Kidney capillary endothelial cell (primary cell): ENCODE measurements around the gene CRIP1.

Source experiments
- DNase-seq: peaks from one replicate; pipeline ENCODE4 v3.0.0-alpha.2; 2018; ENCODE audit warnings: low spot score

Gene CRIP1

DNA sequence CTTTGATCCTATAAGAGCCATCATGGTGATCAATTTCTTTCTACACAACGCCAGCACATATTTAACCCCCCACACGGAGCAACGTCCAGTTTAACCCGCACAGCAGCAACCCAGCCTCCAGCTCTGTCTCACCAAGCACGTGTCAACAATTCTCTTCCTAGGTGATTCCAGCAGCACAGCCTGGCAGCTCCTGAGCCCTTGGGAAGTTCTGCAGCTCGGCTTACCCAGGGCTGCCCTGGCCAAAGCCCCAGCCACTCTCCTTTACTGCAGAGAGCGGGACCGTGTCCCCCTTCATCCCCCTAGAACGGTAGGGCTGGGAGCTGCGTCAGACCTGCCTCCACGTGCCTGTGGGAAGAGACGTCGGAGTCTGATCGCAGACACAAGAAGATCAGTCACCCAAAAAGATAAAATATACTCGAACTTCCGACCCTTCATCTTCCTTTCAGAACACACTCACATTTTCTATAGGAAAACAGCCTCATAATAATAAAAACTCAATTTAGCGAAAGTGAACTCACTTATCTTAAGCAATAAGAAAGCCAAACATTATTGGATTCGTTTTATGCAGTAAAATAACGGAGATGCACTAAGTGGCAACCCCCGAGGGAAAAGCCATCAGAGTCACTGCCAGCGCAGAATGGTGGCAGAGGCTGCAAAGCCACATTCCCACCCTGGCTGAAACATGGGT, 47.3 kb downstream of the CRIP1 start:
- no peak for DNase-seq

DNA sequence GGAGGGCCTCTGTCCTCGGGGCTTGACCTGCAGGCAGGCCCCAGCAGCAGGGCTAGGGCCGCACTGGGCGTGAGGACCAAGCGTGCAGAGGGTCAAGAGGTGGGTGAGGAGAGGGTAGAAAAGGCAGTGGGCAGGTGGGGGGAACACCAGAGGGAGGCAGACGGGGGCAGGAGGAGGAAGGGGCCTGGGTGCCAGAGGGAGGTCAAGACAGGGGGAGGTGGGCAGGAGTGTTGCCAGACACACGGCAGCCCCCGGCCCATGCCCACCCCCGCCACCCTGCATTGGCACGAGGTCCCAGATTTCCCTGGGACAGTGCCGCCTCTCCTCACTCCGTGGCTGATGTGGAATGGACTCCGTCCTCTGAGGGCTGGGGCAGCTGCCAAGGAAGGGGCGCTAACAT, 47.9 kb downstream of the CRIP1 start:
- no peak for DNase-seq

DNA sequence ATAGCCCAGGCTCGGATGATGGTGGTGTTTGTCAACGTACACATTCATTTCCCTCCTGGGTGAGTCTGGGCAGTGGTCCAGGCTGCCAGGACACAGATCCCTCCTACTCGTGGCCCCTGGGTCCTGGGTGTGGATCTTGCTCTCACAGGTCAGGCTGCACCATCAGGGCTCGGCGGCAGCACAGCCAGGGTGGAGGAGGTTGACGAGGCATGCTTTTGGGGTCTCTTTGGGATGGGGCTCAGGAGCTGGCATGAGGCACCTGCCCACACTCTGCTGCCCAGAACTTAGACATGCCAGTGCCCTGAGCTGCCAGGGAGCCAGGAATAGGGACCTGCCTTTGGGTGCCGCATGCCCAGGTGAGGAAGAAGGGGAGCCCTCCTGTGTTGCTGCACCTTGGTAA, 49.4 kb downstream of the CRIP1 start:
- DNase-seq: no peak

DNA sequence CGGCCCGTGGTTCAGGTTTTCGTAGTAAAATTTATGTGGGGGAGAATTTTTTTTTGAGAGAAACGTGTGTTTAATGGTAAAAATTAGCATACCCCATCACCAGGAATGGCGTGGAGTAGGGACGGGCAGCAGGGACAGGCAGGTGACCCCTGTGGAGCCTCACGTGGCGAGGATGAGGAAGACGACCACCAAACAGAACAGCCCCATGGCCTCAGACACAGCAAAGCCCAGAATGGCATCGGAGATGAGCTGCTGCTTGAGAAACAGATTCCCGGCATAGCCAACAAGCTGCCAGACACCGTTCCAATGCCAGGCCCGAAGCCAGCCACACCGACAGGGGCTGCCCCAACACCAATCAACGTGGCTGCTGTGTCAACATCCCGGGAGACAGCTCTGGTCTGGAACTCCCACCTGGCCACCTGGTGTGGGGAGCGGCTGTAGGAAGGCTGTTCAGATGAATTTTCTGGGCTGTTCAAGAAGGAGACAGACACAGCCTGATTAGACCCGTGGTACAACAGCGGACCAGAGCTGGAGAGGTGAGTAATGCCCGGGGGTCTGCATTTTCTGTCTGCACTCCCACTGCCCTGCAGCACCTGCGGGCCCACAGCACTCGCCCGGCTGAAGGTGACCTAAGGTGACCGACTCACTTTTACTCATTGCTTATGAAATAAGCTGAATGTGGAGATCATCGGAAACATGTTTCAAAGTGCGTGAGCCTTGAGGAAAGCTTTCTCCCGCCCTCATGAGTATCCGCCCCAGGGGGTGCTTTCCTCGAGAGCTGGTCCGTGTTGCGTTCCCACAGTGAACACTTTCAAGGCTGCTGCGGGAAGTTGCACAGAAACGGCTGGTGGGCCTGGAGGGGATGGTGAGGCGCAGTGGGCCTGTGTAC, 50.2 kb downstream of the CRIP1 start:
- no peak for DNase-seq

DNA sequence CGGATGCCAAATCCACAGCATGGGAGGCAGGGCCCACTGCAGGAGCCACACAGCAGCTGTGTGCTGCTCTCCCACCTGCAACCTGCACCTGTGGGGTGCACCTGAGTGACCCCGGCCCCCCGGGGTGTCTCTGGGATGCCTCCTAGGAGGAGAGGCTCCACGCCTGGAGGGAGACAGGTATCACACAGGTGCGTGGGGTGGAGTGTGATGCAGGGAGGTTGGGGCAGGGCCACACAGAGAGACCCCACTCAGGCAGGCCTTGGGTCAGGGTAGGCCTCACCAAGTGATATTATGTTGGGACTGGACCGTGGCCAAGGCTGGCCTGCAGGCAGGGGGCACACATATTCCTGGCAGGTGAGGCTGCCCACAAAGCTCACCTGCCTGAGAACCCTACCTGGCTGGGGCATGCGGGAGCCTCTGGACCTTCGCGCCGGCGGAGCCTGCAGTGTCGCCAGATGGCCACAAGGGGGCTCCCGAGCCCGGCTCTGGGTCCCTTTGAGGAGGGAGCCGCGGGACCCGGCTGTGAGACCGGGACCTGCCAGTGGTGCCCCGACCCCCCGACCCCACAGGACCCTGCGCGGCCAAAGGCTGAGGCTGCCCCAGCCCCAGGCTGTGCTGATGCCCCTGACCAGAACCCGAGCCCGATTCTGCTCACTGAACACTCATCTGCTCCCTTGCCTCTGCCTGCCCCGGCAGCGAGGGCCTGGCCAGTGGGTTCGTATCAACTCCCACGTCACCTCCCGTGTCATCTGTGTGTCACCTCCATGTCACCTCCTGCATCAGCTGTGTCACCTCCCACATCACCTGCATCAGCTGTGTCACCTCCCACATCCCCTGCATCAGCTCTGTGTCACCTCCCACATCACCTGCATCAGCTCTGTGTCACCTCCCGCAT, 51.1 kb downstream of the CRIP1 start:
- DNase-seq: no peak
